ENCODE results near the gene MAP3K10.

Gene MAP3K10

GRCh38 chr19:40234429-40235237 lies 43.4 kb downstream of the MAP3K10 start:
- no peak for DNase-seq

GRCh38 chr19:40235238-40236025 lies 44.2 kb downstream of the MAP3K10 start:
- DNase-seq, result no peak

GRCh38 chr19:40236026-40236355 lies 44.8 kb downstream of the MAP3K10 start:
- no peak for DNase-seq

DNA sequence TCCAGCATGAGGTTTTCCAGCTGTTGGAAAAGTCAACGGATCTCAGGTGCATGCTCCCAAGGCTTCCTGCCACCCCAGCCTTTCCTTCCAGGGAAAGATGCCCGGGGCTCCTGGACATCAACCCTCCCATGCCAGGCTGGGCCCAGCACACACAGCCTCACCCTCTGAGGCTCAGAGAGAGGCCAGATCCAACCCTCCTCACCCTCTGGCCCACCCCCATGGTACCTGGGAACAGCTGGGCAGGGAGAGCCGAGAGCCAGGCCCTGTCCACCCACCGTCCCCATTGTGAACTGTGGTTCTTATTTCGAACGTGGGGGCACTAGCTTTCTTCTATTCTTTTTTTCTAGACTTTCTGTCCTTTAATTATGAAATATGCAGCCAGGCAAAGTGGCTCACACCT lies 45.1 kb downstream of the MAP3K10 start:
- no peak for DNase-seq

DNA sequence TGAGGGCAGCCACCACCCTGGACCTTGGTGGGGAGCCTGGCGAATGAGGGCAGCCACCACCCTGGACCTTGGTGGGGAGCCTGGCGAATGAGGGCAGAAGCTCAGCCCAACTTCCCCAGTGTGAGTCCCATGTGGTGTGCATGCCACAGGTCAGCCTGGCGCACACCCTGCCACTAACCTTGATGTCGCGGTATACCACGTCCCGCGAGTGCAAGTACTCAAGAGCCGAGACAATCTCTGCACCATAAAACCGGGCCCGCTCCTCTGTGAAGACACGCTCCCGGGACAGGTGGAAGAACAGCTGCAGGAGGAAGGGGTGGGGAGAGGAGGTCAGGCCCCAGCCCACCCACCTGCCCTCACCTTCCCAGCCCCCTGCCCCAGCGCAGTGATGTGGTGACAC lies 46.6 kb downstream of the MAP3K10 start:
- no peak for DNase-seq

DNA sequence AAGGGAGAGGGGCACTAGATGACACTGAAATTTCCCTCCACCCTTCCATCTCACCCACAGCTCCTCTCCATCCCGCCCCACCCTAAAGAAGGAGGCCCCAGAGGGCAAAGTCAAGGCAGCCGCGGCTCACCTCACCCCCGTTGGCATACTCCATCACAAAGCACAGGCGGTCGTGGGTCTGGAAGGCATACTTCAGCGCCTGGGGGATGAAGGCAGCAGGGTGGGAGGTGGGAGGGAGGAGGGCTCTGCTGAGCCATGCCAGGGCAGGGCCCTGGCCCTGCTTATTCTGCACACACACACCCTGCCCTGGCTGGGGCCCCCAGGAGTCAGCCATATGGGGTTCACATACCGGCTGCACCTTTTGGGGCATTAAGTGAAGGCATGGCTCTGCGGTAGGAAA lies 47.5 kb downstream of the MAP3K10 start:
- no peak for DNase-seq

GRCh38 chr19:40239415-40240226 lies 48.4 kb downstream of the MAP3K10 start:
- DNase-seq, result no peak

GRCh38 chr19:40240332-40240731 lies 49.1 kb downstream of the MAP3K10 start:
- DNase-seq, result no peak

DNA sequence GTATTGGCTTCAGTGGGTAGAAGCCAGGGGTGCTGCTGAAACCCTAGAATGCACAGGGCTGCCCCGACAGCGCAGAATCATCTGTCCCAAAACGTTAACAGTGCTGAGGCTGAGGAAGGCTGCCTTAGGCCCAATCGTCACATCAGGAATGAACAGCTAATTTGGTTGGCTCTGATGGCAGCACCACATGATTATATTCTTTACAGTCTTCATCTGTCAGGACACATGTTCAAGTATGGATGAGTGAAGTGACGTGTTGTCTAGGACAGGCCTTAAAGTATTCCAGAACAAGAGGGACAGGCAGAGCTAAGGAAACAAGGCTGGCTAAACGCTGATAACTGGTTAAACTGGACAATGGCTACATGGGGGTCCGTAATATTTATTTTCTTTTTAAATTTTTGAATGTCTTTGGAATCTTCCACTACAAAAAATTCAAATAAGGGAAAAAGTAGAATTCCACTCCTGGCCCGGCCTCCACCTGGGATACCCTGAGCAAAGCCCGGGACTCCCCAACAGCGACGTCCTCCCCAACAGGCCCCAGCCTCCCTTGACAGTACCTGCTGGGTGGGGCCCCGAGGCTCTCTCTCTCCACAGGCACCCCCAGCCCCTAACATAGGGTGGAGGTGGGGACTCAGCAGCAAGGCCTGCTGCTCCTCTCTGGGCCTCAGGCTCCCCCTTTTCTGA lies 50.0 kb downstream of the MAP3K10 start:
- no peak for DNase-seq

DNA sequence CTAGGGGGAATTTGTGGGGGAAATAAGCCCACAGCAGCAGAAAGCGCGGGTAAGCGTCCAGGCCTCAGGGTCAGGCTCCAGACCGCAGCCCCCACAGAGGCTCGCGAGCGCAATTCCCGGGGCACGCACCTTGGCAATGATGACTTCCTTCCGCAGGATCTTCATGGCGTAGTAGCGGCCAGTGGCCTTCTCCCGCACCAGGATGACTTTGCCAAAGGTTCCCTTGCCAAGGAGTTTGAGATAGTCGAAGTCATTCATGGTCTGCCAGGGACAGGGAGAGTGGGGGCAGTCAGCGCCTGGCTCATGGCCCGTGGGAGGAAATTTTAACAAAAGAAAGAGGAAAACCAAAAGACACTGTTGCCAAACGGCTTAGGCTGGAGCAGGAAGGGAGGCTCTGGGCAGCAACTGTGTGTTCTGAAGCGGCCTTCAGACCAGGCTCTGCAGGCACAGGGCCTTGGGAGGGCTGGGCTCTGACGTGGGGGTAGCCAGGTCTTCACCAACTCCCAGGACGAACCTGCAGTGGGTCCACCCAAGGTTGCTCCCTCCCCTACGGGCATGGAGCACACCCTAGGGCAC lies 50.7 kb downstream of the MAP3K10 start:
- DNase-seq, result no peak

- no peak for DNase-seq
Observed at GRCh38 chr19:40242480-40242879, 51.3 kb downstream of the MAP3K10 start.

- no peak for DNase-seq
Observed at GRCh38 chr19:40243181-40243580, 52.0 kb downstream of the MAP3K10 start.

DNA sequence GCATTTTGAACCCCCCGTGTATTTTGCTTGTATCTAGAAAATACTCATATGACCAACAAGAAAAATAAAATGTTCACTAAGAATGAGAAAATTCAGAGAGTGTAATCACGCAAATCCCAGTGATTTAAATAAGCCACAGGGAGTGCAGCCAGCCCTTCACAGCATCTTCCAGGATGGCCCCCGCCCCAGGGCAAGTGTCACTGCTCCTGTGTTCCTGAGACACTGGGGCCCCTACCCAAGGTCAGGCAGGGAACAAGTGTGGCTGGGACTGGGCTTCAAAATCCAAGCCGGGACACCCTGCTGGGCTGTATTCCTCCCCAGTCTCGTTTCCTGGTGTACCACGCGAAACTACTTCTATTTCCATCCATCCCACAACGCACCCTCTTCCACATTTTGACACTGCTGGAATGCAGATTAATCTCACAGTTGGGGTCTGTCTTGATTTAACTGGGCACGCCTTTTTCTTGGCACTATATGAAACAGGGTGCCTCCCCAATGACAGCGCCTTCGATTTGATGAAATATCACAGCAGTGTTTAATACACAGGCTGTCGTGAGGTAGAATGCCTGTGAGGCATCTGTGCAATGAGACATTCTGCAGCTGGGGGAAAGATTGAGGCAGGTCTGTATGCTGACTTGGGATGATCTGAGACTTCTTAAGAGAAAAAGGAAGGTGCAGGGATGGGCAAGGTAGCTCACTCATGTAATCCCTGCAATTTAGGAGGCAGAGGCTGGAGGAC lies 53.5 kb downstream of the MAP3K10 start:
- DNase-seq, result no peak

DNA sequence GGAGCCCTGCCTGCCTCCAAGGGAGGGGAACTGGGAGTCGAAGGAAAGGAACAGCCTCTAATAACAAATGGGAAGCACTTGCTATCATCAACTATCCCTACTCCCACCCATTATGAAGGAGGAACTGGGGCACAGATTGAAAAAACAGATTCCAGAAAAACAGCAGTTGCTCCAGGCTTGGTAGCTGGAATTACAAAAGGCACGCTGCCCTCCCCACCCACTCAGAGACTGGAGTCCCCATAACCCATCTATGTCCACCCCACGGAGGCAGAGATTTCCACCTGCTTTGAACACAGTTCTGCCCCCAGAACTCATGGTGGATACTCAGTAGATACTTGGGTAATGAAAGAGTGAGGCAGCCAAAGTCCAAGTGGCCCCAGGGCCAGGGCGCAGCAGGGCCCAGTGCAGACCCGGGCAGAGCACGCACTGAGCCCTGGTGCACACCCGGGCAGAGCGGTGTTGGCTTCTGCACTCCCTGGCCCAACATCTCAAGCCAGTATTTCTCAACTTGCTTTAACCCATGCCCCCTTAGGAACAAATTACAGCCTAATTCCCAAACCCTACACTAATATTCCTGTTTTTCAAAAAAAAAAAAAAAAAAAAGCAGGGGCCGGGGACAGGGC lies 54.4 kb downstream of the MAP3K10 start:
- DNase-seq, result no peak

GRCh38 chr19:40246292-40247073 lies 55.3 kb downstream of the MAP3K10 start:
- no peak for DNase-seq

GRCh38 chr19:40247178-40247577 lies 56.0 kb downstream of the MAP3K10 start:
- DNase-seq, result no peak

GRCh38 chr19:40247735-40248262 lies 56.6 kb downstream of the MAP3K10 start:
- no peak for DNase-seq

- DNase-seq, result no peak
Observed at GRCh38 chr19:40249201-40249600, 58.0 kb downstream of the MAP3K10 start.

- DNase-seq, result no peak
Observed at GRCh38 chr19:40249781-40250180, 58.6 kb downstream of the MAP3K10 start.

GRCh38 chr19:40251244-40251643 lies 60.0 kb downstream of the MAP3K10 start:
- no peak for DNase-seq
